HepG2 (cell line): ENCODE results near the gene OR10H1. TPM values are rescaled to one million over a fixed set of nuclear protein-coding genes. Genes with fewer than 3 reads are reported as not detected.

Source experiments
- ATF1 ChIP-seq: IDR thresholded peaks from 2 replicates; pipeline ENCODE4 v1.6.1; 2016; ENCODE audit warnings: mild to moderate bottlenecking, control low read depth
- ATF7-NPFF ChIP-seq: sonication (generic); formaldehyde crosslinking; IDR thresholded peaks from 2 replicates; pipeline ENCODE4 v1.8.1; 2023; ENCODE audit warnings: mild to moderate bottlenecking, low read depth, missing genetic modification reagents, moderate library complexity
- CENPT ChIP-seq: sonication (generic); formaldehyde crosslinking; IDR thresholded peaks from 2 replicates; pipeline ENCODE4 v1.8.0; 2022; ENCODE audit warnings: low read depth, mild to moderate bottlenecking, moderate library complexity, missing genetic modification reagents
- DNMT1 ChIP-seq: sonication (generic); formaldehyde crosslinking; IDR thresholded peaks from 2 replicates; pipeline ENCODE4 v1.5.1; 2020; ENCODE audit warnings: mild to moderate bottlenecking, missing genetic modification reagents
- HOXA3 ChIP-seq: sonication (generic); formaldehyde crosslinking; IDR thresholded peaks from 2 replicates; pipeline ENCODE4 v1.5.0; 2020; ENCODE audit warnings: missing genetic modification reagents
- POLR2AphosphoS5 ChIP-seq: IDR thresholded peaks from 2 replicates; pipeline ENCODE4 v1.6.1; 2012; ENCODE audit warnings: low read depth, low read length
- RAD51 ChIP-seq: fragments of 450-650 bp; IDR thresholded peaks from 2 replicates; pipeline ENCODE4 v1.6.1; 2016; ENCODE audit warnings: borderline replicate concordance
- RARG ChIP-seq: sonication (generic); formaldehyde crosslinking; IDR thresholded peaks from 2 replicates; pipeline ENCODE4 v1.4.0; 2020; ENCODE audit warnings: low read depth, mild to moderate bottlenecking, missing genetic modification reagents
- SNAI1 ChIP-seq: sonication (generic); formaldehyde crosslinking; IDR thresholded peaks from 2 replicates; pipeline ENCODE4 v1.5.0; 2020; ENCODE audit warnings: mild to moderate bottlenecking, missing genetic modification reagents, borderline replicate concordance
- ZIK1 ChIP-seq: sonication (generic); formaldehyde crosslinking; IDR thresholded peaks from 2 replicates; pipeline ENCODE4 v1.5.0; 2020; ENCODE audit warnings: mild to moderate bottlenecking, low read depth, missing genetic modification reagents, borderline replicate concordance
- ZNF230 ChIP-seq: sonication (generic); formaldehyde crosslinking; IDR thresholded peaks from 2 replicates; pipeline ENCODE4 v1.4.0; 2020; ENCODE audit warnings: mild to moderate bottlenecking, missing genetic modification reagents
- polyA plus RNA-seq, 8 experiments: library from polyadenylated mRNA; depleted of rRNA in 3 of 8; stranded (reverse) in 7 of 8; unstranded in 1 of 8; fragments of >200 nt; fragmentation: Illumina TruSeq in 4 of 8; extraction: Trizol in 4 of 8; gene quantifications; 2 replicates each; pipeline versions ENCODE4 v1.2.1 to v1.2.3, GENCODE V29; 2011 to 2016; ENCODE audit warnings: low read depth in 4 of 8, missing spikeins in 1 of 8, mixed read lengths in 1 of 8; ENCODE audit not compliant: insufficient read depth in 1 of 8
- total RNA-seq, 5 experiments: library from RNA; depleted of rRNA; stranded (reverse); fragments of >200 nt; fragmentation: Illumina TruSeq; extraction: Trizol; gene quantifications; 2 replicates each; pipeline ENCODE4 v1.2.3, GENCODE V29; 2016; ENCODE audit warnings: low read depth in 1 of 5
- TF ChIP-seq, protein P1 (sequence below): fragments of 450-650 bp; IDR thresholded peaks from 2 replicates; pipeline ENCODE4 v1.6.1; 2017; ENCODE audit warnings: mild to moderate bottlenecking
- TF ChIP-seq, protein P2 (sequence below): sonication (generic); formaldehyde crosslinking; IDR thresholded peaks from 2 replicates; pipeline ENCODE4 v1.4.0; 2020; ENCODE audit warnings: mild to moderate bottlenecking, missing genetic modification reagents
- TF ChIP-seq, protein P3 (sequence below): IDR thresholded peaks from 2 replicates; pipeline ENCODE4 v1.6.1; 2012; ENCODE audit warnings: inconsistent platforms
- TF ChIP-seq, protein P4 (sequence below): sonication (generic); formaldehyde crosslinking; IDR thresholded peaks from 2 replicates; pipeline ENCODE4 v1.5.1; 2020; ENCODE audit warnings: mild to moderate bottlenecking, missing genetic modification reagents, moderate library complexity
- TF ChIP-seq, protein P5 (sequence below): sonication (generic); formaldehyde crosslinking; IDR thresholded peaks from 2 replicates; pipeline ENCODE4 v1.8.1; 2023; ENCODE audit warnings: mild to moderate bottlenecking, missing genetic modification reagents, borderline replicate concordance
- TF ChIP-seq, protein P6 (sequence below): sonication (generic); formaldehyde crosslinking; IDR thresholded peaks from 2 replicates; pipeline ENCODE4 v1.4.0; 2020; ENCODE audit warnings: missing genetic modification reagents

The OR10H1 gene
- total and polyA plus RNA-seq, 2 of the 13 experiments (the other 11 are each of a cell fraction or from before 2014, with no cell fraction given): not detected

DNA sequence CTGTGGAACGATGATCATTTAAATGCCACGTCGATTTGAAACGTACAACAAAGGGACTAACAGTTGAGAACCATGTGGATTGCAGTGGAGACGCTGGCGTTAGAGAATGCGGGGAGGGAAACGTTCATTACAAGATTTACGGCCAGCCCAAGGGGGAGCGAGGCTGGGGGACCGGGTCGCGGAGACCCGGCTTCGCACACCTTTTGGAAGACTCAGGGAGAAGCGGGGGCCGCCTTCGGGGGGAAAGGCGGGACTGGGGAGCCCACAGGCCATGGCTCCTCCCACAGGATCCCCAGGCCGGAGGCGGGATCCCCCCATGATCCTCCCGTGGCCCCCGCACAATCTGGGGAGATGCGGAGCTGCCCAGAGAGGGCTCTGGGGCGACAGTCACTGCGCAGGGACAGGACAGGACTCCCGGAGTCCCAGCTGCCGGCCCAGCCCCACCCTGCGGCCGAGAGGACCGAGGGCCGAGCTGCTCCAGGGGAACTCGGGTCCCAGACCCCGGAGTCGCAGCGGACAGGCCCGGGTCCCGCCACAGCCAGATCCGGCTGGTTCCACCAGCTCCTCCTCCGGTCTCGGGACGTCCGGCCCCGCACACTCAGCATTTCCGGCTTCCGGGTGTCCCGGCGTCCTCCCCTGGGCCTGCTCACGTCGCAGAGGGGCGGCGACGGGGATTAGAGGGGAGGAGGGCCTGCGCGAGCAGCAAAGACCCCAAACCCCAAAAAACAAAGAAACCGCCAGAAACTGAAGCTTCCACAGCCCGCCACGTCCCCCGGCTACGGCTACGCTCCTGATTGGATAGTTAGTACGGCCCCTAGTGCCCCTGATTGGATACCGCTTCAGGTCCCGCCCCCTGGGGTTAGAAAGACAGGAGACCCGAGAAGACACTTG is 21.1 kb upstream of the OR10H1 start (continued):
- TF ChIP-seq, protein P1, sequence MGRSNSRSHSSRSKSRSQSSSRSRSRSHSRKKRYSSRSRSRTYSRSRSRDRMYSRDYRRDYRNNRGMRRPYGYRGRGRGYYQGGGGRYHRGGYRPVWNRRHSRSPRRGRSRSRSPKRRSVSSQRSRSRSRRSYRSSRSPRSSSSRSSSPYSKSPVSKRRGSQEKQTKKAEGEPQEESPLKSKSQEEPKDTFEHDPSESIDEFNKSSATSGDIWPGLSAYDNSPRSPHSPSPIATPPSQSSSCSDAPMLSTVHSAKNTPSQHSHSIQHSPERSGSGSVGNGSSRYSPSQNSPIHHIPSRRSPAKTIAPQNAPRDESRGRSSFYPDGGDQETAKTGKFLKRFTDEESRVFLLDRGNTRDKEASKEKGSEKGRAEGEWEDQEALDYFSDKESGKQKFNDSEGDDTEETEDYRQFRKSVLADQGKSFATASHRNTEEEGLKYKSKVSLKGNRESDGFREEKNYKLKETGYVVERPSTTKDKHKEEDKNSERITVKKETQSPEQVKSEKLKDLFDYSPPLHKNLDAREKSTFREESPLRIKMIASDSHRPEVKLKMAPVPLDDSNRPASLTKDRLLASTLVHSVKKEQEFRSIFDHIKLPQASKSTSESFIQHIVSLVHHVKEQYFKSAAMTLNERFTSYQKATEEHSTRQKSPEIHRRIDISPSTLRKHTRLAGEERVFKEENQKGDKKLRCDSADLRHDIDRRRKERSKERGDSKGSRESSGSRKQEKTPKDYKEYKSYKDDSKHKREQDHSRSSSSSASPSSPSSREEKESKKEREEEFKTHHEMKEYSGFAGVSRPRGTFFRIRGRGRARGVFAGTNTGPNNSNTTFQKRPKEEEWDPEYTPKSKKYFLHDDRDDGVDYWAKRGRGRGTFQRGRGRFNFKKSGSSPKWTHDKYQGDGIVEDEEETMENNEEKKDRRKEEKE: no peak
- TF ChIP-seq SNAI1 (CRISPR knock-in tag) (peak; percentile 82; the same call in 1 of the 2 replicates), RAD51 (no peak), ZNF230 (peak; percentile 41; the same call in 1 of the 2 replicates), DNMT1 (CRISPR knock-in tag) (0 out of 2 replicates have a peak, but pooled peaks have one; percentile 60), ATF7-NPFF (CRISPR knock-in tag) (no peak), ZIK1 (CRISPR knock-in tag) (no peak), ATF1 (peak; percentile 69; the same call in 1 of the 2 replicates), HOXA3 (peak; percentile 55), CENPT (CRISPR knock-in tag) (0 out of 2 replicates have a peak, but pooled peaks have one; percentile 52), RARG (CRISPR knock-in tag) (no peak), POLR2AphosphoS5 (peak; percentile 48)
- TF ChIP-seq, protein P2, sequence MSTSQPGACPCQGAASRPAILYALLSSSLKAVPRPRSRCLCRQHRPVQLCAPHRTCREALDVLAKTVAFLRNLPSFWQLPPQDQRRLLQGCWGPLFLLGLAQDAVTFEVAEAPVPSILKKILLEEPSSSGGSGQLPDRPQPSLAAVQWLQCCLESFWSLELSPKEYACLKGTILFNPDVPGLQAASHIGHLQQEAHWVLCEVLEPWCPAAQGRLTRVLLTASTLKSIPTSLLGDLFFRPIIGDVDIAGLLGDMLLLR (CRISPR knock-in tag): no peak
- TF ChIP-seq, protein P3, sequence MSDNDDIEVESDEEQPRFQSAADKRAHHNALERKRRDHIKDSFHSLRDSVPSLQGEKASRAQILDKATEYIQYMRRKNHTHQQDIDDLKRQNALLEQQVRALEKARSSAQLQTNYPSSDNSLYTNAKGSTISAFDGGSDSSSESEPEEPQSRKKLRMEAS: no peak; the same call in 1 of the 2 replicates
- TF ChIP-seq, protein P4, sequence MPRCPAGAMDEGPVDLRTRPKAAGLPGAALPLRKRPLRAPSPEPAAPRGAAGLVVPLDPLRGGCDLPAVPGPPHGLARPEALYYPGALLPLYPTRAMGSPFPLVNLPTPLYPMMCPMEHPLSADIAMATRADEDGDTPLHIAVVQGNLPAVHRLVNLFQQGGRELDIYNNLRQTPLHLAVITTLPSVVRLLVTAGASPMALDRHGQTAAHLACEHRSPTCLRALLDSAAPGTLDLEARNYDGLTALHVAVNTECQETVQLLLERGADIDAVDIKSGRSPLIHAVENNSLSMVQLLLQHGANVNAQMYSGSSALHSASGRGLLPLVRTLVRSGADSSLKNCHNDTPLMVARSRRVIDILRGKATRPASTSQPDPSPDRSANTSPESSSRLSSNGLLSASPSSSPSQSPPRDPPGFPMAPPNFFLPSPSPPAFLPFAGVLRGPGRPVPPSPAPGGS (CRISPR knock-in tag): peak; percentile 70; the same call in 1 of the 2 replicates
- TF ChIP-seq, protein P5, sequence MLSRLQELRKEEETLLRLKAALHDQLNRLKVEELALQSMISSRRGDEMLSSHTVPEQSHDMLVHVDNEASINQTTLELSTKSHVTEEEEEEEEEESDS (CRISPR knock-in tag): no peak
- TF ChIP-seq, protein P6, sequence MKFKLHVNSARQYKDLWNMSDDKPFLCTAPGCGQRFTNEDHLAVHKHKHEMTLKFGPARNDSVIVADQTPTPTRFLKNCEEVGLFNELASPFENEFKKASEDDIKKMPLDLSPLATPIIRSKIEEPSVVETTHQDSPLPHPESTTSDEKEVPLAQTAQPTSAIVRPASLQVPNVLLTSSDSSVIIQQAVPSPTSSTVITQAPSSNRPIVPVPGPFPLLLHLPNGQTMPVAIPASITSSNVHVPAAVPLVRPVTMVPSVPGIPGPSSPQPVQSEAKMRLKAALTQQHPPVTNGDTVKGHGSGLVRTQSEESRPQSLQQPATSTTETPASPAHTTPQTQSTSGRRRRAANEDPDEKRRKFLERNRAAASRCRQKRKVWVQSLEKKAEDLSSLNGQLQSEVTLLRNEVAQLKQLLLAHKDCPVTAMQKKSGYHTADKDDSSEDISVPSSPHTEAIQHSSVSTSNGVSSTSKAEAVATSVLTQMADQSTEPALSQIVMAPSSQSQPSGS (CRISPR knock-in tag): 0 out of 2 replicates have a peak, but pooled peaks have one; percentile 19
